AG08395 (cell line): ENCODE data around the gene LBR.
"Not testable (repeated sequence)": the region's sequence is repeated elsewhere in the genome, so short reads cannot be mapped to it uniquely, and the experiment has no call there.

Experiments
- DNase-seq: peaks from one replicate; pipeline ENCODE4 v3.0.0; 2012; ENCODE audit warnings: mixed read lengths, low spot score

The LBR gene

DNA sequence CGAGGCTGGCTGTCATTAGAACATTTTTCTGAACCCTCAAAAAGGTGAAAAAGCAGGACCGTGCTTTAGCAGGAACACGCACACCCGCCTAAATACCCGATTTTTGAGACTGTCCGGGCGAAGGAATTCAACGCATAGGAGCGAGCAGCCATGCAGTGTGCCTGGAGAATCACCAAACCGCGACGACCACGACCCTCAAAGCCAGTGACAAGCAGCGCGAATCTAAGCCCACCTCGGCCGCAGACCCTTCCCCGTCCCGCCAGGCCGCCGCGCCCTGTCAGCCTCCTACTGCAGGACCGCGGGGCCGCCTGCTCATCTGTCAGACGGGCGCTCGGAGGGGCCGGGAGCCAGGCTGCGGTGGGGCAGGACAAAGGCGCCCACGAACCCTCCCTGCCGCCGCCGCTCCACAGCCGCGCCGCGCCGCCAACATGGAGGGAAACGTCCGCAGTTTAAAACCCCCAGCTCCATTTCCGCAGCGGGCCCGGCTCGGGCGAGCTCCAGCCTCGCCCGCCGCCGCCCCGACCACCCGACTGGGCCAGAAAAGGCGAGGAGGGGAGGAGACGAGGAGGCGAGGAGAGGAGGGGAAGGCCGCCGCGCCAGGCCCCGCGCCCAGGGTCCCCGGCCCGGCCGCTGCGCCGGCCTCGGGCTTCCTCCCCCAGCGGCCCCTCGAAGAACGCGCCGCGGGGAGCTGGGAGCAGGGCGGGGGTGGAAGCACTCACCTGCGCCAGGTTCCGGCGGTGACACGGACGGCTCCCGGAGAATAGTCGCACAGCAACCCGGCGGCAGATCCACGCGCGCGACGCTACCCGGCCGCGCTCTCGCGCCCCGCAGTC, at the start of gene LBR:
Gene LBR, minus strand, starts transcription at position 804 of the 833 bp plus-strand sequence. CDS start 3,963 bp downstream, outside the sequence.
- DNase-seq, result peak; percentile 29

DNA sequence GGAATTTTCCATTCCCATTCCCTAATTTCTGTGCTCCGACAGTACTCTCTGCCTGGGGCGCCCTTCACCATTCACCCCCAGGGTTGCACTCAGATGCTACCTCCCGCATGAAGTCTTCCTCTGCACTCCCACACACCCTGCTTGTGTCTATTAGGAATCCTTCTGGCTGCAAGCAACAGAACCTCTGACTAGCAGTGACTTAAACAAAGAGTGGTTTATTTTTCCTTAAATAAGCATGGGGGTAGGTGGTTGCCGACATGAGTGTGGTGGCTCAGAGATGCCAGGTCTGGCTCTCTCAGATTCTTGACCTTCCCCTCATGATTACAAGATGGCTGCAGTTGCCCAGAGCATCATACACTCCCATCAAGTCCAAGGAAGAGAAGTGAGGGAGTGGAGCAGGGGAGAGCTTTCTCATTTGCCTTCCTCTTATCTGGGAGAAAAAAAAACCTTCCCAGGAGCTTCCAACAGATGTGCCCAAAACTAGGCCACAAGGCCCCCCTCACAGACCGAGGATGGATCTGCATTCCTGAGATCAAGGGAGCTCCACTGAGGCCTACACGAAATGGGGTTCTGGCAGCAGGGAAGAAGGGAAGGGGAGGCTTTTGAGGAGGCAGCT, 49.6 kb upstream of the LBR start:
- no peak for DNase-seq

DNA sequence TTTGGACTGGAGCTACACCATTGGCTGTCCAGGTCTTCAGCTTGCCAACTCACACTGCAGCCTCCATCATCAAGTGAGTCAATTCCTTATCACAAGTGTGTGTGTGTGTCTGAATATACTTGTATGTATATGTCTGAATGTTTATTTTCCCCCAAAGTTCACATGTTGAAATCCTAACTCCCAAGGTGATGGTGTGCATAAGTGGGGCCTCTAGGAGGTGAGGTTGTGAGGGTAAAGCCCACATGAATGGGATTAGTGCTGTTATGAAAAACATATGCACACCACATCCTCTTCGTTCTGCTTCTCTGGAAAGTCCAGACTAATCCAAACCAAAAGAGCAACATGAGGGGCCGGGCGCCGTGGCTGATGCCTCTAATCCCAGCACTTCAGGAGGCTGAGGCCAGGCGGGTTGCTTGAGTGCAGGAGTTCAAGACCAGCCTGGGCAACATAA, 48.7 kb upstream of the LBR start:
- no peak for DNase-seq

DNA sequence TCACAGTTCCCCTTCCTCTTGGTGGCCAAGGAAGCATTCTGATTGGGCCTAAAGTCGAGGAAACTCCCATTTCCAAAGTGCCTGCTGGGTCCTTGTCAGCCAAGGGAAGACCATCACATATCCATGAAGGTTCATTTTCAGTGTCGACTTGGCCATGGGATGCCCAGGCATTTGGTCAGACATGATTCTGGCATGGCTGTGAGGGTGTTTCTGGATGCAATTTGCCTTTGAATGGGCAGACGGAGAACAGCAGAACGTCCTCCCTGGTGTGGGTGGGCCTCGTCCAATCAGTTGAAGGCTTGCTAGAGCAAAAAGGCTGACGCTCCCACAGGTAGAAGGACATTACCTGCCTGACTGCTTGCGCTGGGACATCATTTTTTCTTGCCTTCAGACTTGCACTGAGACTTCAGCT, 48.3 kb upstream of the LBR start:
- no peak for DNase-seq

DNA sequence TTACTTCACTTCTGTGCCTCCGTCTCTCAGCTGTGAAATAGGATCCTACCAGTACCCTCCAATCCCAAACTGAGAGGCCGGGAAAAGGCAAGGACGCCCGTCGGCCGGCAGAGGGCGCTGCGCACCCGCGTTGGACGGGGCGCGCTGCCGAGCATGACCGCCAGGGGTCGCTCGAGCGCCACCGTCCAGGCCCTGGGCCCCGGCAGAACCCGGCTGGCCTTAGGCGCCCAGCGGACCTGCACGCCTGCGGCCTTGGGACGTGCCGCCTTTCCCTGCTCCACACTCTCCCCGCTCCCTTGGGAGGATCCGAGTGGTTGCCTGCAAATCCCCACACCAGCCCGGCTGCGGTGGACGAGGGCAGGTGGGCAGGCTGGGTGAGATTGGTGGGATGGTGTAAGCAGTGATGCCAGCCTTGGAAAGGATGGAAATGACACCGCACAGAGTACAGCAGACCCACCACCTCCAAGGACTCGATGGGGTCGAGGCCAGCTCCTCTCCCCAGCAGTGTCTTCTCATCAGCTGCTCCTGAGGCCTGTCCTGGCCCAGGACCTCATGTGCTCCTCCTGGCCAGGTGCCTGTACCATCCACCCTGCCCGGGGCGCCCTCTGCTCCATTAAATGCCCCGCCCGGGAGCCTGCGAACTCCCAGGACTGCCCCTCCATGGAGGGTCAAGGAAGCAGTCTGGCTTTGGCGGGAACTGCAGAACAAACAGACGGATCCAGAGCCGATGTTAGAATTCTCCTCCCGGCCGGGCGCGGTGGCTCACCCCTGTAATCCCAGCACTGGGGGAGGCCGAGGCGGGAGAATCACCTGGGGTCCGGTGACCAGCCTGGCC, 47.4 kb upstream of the LBR start:
- DNase-seq, result peak; percentile 83

DNA sequence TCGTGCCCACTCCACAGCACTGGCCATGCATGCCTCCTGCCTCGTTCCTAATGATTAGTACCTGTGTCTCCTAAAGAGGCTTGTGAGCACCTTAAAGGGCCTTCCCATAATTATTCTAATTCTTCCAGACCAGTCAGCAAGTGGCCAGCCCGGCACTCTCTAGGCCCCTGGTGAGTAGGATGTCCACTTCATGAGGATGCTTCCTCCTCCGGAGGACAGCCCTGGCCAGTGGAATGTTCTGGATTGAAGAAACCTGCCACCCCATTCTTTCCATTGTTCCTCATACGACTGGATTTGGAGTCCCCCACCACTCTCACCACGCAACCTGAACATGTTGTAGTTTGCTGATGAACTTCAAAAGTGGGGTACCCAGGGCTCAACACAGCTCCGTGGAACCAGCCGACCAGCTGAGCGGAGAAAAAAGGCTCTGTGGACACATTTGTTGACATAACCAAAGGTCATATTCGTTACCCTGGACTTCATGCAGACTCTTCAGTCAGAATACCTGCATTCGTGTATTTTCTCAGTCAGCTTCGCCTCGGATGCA, 46.7 kb upstream of the LBR start:
- no peak for DNase-seq

DNA sequence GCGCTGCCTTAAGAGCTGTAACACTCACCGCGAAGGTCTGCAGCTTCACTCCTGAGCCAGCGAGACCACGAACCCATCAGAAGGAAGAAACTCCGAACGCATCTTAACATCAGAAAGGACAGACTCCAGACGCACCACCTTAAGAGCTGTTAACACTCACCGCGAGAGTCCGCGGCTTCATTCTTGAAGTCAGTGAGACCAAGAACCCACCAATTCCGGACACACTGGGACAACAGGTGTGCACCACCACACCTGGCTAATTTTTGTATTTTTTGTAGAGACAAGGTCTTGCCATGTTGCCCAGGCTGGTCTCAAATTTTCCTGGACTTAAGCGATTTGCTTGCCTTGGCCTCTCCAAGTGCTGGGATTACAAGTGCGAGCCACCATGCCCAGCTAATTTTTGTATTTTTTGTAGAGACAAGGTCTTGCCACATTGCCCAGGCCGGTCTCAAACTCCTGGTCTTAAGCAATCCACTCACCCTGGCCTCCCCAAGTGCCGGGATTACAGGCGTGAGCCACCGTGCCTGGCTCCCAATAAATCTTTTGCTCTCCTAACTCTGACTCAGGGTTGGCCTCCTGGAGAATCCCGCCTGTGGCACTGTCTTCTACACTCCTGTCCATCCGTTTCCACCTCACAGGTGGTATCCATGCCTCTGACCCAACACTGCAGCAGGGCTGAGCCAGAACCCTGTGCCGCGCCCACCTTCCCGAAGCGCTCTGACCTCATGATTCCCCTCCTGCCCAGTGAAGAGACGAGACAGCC, 46.0 kb upstream of the LBR start:
- not testable (repeated sequence) for DNase-seq

DNA sequence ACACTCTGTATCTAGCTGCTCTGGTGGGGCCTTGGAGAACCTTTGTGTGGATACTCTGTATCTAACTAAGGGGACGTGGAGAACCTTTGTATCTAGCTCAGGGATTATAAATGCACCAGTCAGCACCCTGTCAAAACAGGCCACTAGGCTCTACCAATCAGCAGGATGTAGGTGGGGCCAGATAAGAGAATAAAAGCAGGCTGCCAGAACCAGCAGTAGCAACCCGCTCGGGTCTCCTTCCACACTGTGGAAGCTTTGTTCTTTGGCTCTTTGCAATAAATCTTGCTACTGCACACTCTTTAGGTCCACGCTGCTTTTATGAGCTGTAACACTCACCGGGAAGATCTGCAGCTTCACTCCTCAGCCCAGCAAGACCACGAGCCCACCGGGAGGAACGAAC, 45.4 kb upstream of the LBR start:
- DNase-seq, result not testable (repeated sequence)

DNA sequence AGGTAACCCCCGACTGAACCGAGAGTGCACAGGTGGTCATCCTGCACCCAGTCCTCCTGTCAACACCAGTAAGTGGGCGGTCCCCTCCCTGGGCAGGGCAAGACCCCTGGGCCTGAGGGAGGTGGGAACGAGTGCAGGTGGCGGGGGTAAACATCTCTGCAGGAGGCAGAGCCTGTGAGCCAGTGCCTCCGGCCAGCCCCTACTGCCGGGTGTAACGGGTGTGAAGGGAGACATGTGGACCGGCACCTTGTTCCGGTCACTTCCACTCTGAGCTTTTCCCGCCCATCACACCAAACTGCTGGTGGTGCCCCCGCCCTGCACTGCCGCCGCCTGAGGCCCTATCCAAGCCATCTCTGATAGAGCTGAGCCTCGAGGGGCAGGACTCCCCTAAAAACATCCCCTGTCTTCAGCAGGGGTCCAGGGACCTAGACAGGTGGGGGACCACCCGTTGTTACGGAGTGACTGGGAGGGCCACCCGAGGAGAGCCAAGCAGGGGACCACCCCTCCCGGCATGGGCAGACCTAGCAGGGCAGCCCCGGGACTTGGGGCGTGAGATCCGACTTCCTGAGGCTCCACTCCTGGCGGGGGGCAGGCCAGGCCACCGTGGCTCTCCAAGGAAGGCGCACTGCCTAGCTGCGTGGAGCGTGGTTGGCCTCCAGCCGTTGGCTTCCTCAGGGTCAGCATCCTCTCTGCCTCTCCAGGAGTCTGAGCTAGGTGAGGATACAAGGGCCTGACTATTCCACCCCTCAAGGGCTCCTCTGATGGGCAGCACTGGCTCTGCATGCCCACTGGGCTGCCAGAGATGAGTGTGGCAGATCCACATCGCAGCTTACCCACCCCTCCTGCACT, 43.8 kb upstream of the LBR start:
- no peak for DNase-seq

DNA sequence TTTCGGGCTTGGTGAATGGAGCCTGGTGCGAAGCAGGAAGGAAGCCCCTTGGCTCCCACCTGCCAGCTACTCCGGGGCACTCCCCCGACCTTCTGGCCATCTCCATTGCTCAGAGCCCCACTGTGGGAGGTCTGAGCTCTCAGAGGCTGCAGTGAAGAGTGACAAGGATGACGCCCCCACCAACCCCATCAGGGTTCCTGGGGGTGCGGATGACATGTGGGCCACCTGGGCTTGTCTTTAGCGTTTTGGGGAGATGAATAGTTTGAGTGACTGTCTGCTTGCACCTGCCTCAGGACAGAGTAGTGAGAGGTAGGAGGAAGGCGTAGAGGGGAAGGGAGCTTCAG, 43.2 kb upstream of the LBR start:
- no peak for DNase-seq

DNA sequence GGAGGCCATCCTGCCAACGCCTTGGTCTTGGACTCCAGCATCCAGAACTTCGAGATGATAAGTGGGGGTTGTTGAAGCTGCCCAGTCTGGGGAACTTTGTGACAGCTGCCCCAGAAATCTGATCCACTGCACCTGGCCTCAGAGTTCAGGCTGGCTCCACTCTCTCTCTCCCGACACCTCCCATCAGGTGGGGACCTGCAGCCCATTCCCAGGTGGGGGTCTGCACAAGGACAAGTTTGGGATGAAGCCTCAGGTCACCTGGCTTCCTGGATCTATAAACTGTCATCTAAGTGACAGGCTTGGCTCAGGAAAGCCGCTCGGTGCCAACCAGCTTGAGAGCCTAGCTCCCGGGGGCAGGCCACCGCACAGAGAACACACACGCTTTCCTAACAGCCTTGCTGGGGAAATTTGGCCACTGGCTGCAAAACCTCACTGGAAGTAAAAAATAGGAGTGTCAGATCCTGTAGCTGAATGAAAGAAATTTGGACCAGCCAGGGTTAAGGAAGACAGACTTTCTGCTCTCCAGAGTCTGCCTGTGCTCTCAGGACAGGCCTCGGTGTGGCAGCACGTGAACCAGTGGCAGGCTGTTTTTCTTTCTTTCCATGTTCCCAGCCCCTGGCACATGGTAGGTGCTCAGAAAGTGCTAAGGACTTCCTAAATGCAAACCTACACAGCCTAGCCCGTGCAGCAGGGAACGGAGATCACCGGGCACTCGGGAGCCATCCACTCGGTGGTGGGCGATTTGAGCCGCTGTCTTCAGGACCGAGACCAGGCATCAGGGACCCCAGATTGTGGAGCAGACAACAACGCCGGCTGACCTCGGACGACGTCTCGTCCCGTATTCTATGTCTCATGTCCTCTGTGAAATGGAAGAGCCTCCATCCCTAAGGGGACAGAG, 42.6 kb upstream of the LBR start:
- DNase-seq, result no peak

DNA sequence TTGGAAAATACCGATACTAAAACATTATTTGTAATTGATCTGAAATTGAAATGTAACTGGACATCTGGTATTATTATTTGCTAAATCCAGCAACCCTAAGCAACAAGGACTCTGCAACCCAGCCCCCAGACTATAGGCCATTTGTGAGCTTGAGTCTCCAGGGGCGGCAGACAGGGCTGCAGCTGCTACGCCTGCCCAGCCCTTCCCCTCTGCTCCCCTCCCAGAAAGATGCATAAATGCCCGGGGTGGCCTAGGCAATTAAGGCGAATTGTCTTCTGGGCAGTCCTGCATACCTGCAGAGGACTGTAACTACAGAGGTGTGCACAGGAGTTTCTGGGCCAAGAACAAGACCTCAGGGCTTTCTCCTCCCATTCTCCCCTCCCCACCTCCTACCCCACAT, 41.2 kb upstream of the LBR start:
- no peak for DNase-seq

DNA sequence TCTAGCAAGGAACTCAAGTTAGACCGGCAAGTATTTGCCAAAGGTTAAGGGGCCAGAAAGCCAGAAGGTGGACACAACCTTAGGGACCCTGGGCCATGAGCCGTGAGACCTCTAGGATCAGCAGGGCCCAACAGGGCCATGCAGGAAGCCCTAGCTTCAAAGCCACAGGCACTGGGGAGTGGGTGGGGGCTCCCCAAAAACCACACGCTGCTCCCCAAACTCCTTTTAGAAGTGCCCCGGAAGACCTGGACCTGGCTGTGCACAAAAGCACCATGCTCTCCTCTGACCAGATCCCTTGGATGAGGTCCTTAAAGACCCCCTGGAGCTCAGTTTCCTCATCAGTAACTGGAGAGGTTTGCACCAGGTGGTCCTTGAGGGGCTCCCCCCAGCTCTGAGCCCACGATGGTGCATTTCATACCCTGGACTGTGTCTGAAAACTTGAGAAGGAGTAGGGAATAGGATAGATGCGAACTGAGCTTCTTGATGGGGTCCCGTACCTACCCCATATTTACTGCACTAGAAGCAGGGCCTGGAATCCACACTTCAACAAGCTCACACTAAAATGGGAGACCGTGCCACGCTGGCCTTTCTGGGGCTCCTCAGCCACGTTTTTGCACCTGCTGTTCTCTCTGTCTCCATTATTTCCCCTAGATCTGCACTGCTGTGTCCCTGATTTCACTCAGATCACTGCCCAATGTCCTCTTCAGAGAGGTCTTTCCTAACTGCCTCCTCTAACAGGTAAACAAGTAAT, 40.6 kb upstream of the LBR start:
- no peak for DNase-seq

DNA sequence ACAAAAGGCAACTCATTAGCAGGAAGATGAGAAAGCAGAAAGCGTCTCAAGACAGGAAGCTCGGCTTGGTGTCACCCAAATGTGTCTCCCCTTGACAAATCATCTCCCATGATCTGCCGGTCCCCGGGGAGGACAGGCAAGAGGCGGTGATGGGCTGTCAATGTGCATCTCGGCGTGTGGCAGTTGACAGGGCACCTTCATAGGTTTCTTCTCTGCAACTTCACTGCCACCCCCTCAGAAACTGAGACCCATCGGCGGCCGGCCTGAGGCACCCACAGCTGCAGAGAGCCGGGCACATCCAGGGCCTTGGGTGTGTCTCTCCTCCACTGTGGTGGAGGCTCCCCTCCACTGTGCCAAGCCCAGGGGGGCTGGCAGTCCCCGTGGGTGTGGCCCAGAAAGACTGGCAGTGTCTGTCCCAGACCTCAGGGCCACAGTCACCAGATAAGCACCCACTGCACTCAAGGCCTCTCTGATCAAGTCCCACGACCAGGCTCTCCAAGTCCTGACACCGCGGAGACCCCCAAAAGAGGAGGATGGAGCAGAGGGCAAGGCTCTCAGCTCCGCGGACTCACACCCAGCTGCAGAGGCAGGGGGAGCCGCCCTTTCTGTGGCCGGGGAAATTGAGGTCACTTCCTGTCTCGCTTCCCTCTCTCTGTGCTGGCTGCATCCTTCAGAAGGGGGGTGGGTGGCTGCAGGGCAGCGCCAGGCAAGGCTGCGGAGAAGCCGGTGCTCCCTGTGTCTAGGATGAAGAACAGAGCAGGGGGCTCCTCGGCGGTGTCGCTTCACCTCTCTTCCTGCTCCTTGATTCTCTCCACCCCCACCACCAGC, 39.6 kb upstream of the LBR start:
- no peak for DNase-seq

DNA sequence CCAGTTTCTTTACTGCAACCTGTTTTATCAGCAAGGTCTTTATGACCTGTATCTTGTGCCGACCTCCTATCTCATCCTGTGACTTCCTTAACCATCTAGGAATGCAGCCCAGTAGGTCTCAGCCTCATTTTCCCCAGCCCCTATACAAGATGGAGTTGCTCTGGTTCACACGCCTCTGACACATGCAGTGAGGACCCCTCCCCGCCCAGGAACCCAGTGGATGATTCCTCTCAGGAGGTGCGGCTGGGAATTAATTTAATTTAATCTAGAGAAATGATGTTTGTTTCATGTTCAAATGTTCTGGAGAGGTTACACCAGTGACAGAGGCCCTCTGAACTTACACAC, 39.0 kb upstream of the LBR start:
- no peak for DNase-seq

DNA sequence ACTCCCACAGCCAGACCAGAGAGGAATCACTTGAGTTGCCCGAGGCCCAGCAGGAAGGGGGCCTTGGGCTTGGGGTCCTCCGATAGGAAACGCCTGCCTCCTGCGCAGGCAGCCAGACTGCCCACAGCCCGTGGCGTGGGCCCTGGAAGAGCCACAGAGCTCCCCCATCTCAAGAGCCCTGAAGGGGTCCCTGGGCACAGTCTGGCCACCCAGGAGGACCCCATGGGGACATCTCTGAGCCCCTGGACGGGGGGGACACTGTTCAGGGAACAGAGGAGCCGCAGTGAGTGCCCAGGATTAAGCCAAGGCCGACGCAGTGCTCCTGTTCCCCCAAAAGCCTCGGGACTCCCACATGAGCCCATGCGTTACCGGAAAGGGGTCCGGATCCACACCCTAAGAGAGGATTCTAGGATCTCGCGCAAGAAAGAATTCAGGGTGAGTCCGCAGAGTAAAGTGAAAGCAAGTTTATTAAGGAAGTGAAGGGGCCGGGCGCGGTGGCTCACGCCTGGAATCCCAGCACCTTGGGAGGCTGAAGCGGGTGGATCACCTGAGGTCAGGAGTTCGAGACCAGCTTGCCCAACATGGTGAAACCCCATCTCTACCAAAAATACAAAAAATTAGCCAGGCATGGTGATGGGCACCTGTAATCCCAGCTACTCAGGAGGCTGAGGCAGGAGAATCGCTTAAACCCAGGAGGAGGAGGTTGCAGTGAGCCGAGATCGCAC, 38.1 kb upstream of the LBR start:
- DNase-seq, result no peak
